Keratinocyte (primary cell): ENCODE measurements around the gene MRPS23.

Experiments used
- EZH2 ChIP-seq: IDR thresholded peaks from one replicate; pipeline ENCODE4 v1.6.1; 2012; ENCODE audit warnings: inconsistent platforms, mild to moderate bottlenecking, low read length, moderate library complexity
- TF ChIP-seq, protein P1 (sequence below), 3 experiments: IDR thresholded peaks in 1 of 3; conservative IDR thresholded peaks in 1 of 3; optimal IDR thresholded peaks in 1 of 3; 2 replicates in 2 of 3; 3 replicates in 1 of 3; pipeline versions ENCODE3 to v1.5.1; 2011; ENCODE audit warnings: low read length in 3 of 3, mild to moderate bottlenecking in 3 of 3, moderate library complexity in 2 of 3, control low read depth in 1 of 3, inconsistent platforms in 1 of 3; ENCODE audit not compliant: insufficient read depth in 2 of 3; ENCODE audit errors: extremely low read depth in 1 of 3

GRCh38 chr17:57849163-57849873 lies 526 bp downstream of the MRPS23 start:
- TF ChIP-seq, protein P1, sequence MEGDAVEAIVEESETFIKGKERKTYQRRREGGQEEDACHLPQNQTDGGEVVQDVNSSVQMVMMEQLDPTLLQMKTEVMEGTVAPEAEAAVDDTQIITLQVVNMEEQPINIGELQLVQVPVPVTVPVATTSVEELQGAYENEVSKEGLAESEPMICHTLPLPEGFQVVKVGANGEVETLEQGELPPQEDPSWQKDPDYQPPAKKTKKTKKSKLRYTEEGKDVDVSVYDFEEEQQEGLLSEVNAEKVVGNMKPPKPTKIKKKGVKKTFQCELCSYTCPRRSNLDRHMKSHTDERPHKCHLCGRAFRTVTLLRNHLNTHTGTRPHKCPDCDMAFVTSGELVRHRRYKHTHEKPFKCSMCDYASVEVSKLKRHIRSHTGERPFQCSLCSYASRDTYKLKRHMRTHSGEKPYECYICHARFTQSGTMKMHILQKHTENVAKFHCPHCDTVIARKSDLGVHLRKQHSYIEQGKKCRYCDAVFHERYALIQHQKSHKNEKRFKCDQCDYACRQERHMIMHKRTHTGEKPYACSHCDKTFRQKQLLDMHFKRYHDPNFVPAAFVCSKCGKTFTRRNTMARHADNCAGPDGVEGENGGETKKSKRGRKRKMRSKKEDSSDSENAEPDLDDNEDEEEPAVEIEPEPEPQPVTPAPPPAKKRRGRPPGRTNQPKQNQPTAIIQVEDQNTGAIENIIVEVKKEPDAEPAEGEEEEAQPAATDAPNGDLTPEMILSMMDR (optimal IDR thresholded peaks at IDR 0.05 in 1 of 3, IDR thresholded peaks at IDR 0.05 in 1 of 3, conservative IDR thresholded peaks at IDR 0.05 in 1 of 3; ENCODE audit: extremely low read depth in 1 of 3, insufficient read depth in 2 of 3, low read length in 3 of 3): no peak
- TF ChIP-seq EZH2: no peak
